ENCODE data around the gene KLHL26. TPM values are rescaled to one million over a fixed set of nuclear protein-coding genes. Genes with fewer than 3 reads are reported as not detected.

The KLHL26 gene
- polyA plus RNA-seq, 1 donor (not counting 4 experiments of a cell fraction or from before 2014, with no cell fraction given), result 0.68 TPM

- no peak for DNase-seq (ENCODE audit: low read depth, low spot score)
- Histone ChIP-seq H2AFZ (ENCODE audit: control insufficient read depth, low read length) (no peak overlapping the region), H3K9me3 (ENCODE audit: control insufficient read depth, low read depth, low read length) (no peaks in the 10 kb centered on the region), H3K27me3 (ENCODE audit: control insufficient read depth, extremely low read depth, insufficient read depth, low read length) (peaks cover 70% of the 10 kb centered on the region), H4K20me1 (ENCODE audit: control insufficient read depth, extremely low read depth, insufficient read depth, low read length) (no peaks in the 10 kb centered on the region), H3K4me2 (ENCODE audit: control insufficient read depth, extremely low read depth, insufficient read depth, low read depth, low read length) (peak overlapping the region; percentile 77), H3K4me1 (ENCODE audit: control insufficient read depth, extremely low read depth, insufficient read depth, low read length) (peaks cover 8% of the 10 kb centered on the region), H3K9me1 (ENCODE audit: control insufficient read depth, extremely low read depth, insufficient read depth, low read length) (no peaks in the 10 kb centered on the region), H3K79me2 (ENCODE audit: control insufficient read depth, insufficient read depth, low read length) (no peaks in the 10 kb centered on the region), H3K9ac (ENCODE audit: control insufficient read depth, extremely low read depth, insufficient read depth, low read length) (no peak overlapping the region), H3K4me3 (ENCODE audit: control insufficient read depth in 2 of 3, extremely low read depth in 1 of 3, insufficient read depth in 2 of 3, low read depth in 1 of 3, low read length in 3 of 3) (peak overlapping the region; percentile 22 to 54 (median 51)), H3K36me3 (ENCODE audit: control insufficient read depth in 2 of 2, extremely low read depth in 1 of 2, insufficient read depth in 2 of 2, low read length in 2 of 2) (no peaks in the 10 kb centered on the region), H3K27ac (ENCODE audit: control insufficient read depth, insufficient read depth, low read length) (no peak overlapping the region)
- FAIRE-seq, result no peak
- TF ChIP-seq CTCF (optimal IDR thresholded peaks at IDR 0.05 in 1 of 3, IDR thresholded peaks at IDR 0.05 in 1 of 3, conservative IDR thresholded peaks at IDR 0.05 in 1 of 3; ENCODE audit: extremely low read depth in 1 of 3, insufficient read depth in 2 of 3, low read length in 3 of 3) (no peak), EZH2 (IDR thresholded peaks at IDR 0.05; ENCODE audit: low read length) (peak; percentile 94)
- dilution Hi-C loops (cut with MboI; ENCODE audit: extremely low pct_ligation_motif_present, low sequenced_read_pairs), result no loop called here
Measured at GRCh38 chr19:18607226-18608101, 29.4 kb upstream of the KLHL26 start.

- DNase-seq (ENCODE audit: low read depth, low spot score) (no peak), FAIRE-seq (no peak)
- Histone ChIP-seq H3K9me1 (ENCODE audit: control insufficient read depth, extremely low read depth, insufficient read depth, low read length) (no peaks in the 10 kb centered on the region), H3K9ac (ENCODE audit: control insufficient read depth, extremely low read depth, insufficient read depth, low read length) (no peak overlapping the region), H3K36me3 (ENCODE audit: control insufficient read depth in 2 of 2, extremely low read depth in 1 of 2, insufficient read depth in 2 of 2, low read length in 2 of 2) (no peaks in the 10 kb centered on the region), H3K79me2 (ENCODE audit: control insufficient read depth, insufficient read depth, low read length) (no peaks in the 10 kb centered on the region), H4K20me1 (ENCODE audit: control insufficient read depth, extremely low read depth, insufficient read depth, low read length) (no peaks in the 10 kb centered on the region), H3K4me3 (ENCODE audit: control insufficient read depth in 2 of 3, extremely low read depth in 1 of 3, insufficient read depth in 2 of 3, low read depth in 1 of 3, low read length in 3 of 3) (no peak overlapping the region), H3K27ac (ENCODE audit: control insufficient read depth, insufficient read depth, low read length) (no peak overlapping the region), H3K4me1 (ENCODE audit: control insufficient read depth, extremely low read depth, insufficient read depth, low read length) (peaks cover 8% of the 10 kb centered on the region), H3K9me3 (ENCODE audit: control insufficient read depth, low read depth, low read length) (no peaks in the 10 kb centered on the region), H2AFZ (ENCODE audit: control insufficient read depth, low read length) (no peak overlapping the region), H3K4me2 (ENCODE audit: control insufficient read depth, extremely low read depth, insufficient read depth, low read depth, low read length) (peak overlapping the region; percentile 77), H3K27me3 (ENCODE audit: control insufficient read depth, extremely low read depth, insufficient read depth, low read length) (peaks cover 78% of the 10 kb centered on the region)
- dilution Hi-C loops (cut with MboI; ENCODE audit: extremely low pct_ligation_motif_present, low sequenced_read_pairs), result no loop called here
- TF ChIP-seq CTCF (optimal IDR thresholded peaks at IDR 0.05 in 1 of 3, IDR thresholded peaks at IDR 0.05 in 1 of 3, conservative IDR thresholded peaks at IDR 0.05 in 1 of 3; ENCODE audit: extremely low read depth in 1 of 3, insufficient read depth in 2 of 3, low read length in 3 of 3) (no peak), EZH2 (IDR thresholded peaks at IDR 0.05; ENCODE audit: low read length) (no peak)
Measured at GRCh38 chr19:18608102-18608804, 28.6 kb upstream of the KLHL26 start.
